ENCODE measurements around the gene KRTAP20-3.

KRTAP20-3 gene

DNA sequence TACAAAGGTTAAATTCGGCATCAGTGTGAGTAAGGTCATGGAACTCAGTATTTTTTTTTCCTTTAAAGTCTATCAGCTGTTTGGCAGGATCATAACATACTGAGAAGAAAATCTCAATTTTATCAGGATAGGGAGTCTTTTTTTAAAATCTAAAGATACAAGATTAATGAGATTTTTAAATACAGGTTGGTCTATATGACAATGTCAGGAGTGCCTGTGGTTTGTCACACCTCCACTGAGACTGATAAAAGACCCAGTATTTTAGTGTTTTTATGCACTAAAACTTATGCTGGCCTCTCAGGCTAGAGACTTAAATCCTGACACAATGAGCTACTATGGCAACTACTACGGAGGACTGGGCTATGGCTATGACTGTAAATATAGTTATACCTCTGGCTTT is at the start of gene KRTAP20-3:
KRTAP20-3 (plus strand) TSS at position 301 of the 400 bp plus-strand sequence.
- DNase-seq, result no peak

DNA sequence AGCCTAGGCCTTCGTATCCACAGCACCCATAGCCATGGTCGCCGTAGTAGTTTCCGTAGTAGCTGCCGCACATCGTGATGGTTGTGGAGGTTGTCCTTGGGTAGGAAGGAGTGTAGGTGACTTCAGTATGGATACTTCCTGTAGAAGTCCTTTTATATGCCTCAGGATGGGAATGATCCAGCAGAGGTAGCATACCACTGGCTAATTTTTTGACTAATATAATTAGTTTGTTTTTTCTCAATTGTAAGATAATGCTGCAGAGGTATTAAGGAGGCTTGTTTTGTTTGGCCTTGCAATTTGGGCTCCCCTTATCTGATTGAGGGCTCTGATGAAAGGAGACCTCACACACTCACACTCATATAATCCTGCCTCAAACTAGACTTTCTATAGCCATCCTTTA is 43.9 kb upstream of the KRTAP20-3 start, which contains the start of gene KRTAP6-2:
KRTAP6-2 (minus strand) TSS at position 101 of the 400 bp plus-strand sequence; CDS start at position 73, 28 bp downstream.
- no peak for DNase-seq

DNA sequence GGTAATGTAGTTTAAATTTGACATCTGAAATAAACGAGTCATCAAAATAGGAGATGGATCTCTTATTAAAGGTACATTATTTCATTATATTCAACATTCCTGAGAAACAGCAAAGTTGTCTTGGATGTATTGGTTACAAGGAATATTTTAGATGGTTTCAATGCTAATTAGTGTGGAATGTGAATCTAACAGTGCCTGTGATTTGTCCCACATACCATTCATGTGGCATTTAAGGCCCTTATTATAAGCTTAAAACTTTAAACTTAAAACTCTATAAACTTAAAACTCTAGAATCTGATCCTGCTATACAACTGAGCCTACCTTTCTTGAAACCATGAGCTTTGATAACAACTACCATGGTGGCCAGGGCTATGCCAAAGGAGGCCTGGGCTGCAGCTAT is 41.9 kb upstream of the KRTAP20-3 start, which contains the start of gene KRTAP22-1:
KRTAP22-1 (plus strand) TSS at position 301 of the 400 bp plus-strand sequence.
- no peak for DNase-seq

GRCh38 chr21:30605968-30606367 is 36.7 kb upstream of the KRTAP20-3 start:
- no peak for DNase-seq

DNA sequence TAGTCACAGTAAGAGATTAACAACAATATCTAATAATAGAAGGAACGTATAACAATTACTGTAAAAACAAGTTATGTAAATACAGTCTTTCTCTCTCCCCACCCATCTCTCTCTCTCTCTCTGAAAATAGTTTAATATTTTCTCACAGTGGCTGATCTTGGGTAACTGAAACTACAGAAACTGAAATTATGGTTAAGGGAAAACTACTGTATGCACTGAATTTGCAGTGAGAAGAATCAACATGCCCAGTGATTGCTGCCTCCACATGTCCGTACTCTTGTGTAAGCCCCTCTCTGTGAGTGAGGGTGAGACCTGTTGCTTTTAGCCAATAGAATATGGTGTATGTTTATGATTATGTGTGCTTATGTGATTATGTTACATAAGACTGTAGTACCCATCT is 30.5 kb upstream of the KRTAP20-3 start:
- no peak for DNase-seq

GRCh38 chr21:30613836-30614235 is 28.8 kb upstream of the KRTAP20-3 start, which contains the start of gene KRTAP6-1:
Gene KRTAP6-1, minus strand, starts transcription at chr21:30613930. Its CDS starts 26 bp downstream, at chr21:30613904.
- no peak for DNase-seq

GRCh38 chr21:30615199-30615598 is 27.5 kb upstream of the KRTAP20-3 start:
- DNase-seq, result no peak

DNA sequence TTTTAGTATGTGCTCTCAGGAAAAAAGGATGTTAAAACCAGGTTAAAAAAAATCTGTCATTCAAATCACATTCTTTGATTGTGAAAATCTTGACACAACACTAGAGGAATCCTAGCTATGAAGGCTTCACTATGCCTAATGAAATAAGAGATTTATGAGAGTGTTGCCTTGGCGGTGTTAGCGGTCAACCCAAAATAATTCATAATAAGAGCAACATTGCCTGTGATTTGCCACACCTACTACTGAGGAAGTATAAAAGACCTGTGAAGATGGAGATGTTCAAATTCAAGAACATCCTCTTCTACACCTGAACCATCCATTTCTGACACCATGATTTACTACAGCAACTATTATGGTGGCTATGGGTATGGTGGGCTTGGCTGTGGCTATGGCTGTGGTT is 26.5 kb upstream of the KRTAP20-3 start, which contains the start of gene KRTAP20-1:
KRTAP20-1 (plus strand) TSS at position 301 of the 400 bp plus-strand sequence; CDS start at position 331, 30 bp downstream.
- DNase-seq, result no peak

GRCh38 chr21:30620080-30620479 is 22.6 kb upstream of the KRTAP20-3 start:
- DNase-seq, result no peak

DNA sequence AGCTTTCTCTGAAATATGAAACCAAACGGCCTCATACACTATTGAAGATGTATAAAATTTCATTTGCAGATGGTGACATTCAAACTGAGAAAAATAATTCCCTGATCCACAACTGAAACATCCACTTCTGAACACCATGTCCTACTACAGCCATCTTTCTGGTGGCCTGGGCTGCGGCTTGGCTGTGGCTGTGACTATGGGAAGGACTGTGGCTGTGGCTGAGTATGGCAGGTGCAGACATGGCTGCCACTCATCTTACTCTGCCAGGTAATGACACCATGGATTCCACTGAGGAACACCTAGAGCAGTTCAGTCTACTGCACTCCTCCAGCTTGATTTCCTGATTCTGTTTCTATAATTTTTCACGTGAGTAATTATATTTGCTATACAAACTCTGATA is 22.1 kb upstream of the KRTAP20-3 start, which contains the start of gene KRTAP20-4:
KRTAP20-4 (plus strand) TSS at position 106 of the 400 bp plus-strand sequence.
- no peak for DNase-seq

DNA sequence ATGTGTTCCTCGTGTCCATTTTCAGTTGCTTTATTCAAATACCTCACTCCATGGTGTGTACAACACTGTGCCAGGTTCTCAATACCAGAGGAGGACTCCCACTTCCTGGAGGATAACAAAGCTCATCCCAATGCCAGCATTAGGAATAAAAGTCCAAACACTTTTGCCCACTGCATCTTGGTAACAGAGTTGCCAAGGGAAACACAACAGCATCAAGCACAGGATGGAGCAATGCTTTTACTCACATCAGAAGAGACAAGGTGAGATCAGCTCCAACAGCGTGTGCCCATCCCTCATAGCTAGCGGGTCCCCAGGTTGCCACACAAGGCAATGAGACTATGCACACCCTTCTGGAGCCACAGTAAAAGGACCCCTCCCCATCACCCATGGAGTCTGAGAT is 19.3 kb upstream of the KRTAP20-3 start:
- DNase-seq, result no peak

- DNase-seq, result no peak
Observed at GRCh38 chr21:30625449-30626165, 17.1 kb upstream of the KRTAP20-3 start.

GRCh38 chr21:30628109-30628508 is 14.6 kb upstream of the KRTAP20-3 start:
- DNase-seq, result no peak

- DNase-seq, result no peak
Observed at GRCh38 chr21:30629200-30629599, 13.5 kb upstream of the KRTAP20-3 start.

DNA sequence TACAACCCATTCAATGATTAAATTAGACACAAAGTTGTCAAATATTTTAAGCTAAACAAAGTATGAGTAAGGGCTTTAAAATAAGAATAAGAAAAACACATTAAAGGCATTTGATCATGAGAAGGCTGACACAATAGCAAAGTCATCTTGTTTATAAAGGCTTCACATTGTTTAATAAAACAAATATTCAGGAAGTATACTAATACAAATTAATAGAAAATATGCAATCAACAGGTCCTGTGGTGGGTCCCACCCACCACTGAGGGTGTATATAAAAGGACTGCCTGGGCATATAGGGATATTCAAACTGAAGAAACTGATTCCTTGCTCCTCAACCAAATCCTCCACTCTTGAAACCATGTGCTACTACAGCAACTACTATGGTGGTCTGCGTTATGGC is 7.8 kb upstream of the KRTAP20-3 start, which contains the start of gene KRTAP20-2:
KRTAP20-2 (plus strand) TSS at position 301 of the 400 bp plus-strand sequence; CDS start at position 359, 58 bp downstream.
- no peak for DNase-seq

- no peak for DNase-seq
Observed at GRCh38 chr21:30638686-30639085, 4.0 kb upstream of the KRTAP20-3 start.

DNA sequence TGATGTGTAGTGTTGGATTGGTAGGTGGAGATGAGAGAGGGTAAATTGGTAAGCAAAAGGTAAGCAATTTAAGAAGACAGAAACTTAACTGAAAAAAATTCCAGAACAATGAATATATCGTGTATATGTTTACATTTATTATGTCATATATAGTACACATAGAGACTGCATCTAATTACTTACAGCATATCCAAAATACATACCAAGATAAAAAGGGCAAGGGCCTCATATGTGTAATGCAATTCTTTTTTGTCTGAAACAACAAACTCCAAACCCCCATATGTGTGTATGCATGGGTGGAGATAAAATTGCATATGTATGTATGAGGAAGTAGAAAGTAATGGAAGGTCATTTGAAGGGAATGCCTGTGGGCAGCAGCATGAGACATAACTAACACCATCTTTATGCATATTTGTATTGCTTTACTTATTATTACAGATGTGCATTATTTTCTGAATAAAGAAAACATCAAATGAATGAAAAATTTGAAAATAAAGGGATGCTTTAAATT is 4.3 kb downstream of the KRTAP20-3 start:
- no peak for DNase-seq

DNA sequence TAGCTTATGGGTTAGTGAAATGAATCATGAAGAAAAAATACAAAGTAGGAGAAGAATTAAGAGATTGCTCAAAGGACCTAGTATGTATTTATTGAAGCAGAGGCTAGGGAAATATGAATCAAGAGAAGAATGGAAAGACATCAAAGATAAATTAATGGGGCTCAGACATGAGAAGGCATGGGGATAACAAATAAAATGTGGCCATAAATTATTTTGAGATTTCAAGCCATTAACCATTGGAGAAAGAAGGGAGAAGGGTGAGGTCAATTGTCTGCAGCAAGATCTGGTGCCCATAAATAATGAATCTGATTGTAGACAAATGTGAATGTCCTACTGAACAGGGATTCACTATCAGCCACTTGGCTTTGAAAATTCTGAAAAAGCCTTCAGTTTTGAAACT is 10.2 kb downstream of the KRTAP20-3 start:
- DNase-seq, result no peak

DNA sequence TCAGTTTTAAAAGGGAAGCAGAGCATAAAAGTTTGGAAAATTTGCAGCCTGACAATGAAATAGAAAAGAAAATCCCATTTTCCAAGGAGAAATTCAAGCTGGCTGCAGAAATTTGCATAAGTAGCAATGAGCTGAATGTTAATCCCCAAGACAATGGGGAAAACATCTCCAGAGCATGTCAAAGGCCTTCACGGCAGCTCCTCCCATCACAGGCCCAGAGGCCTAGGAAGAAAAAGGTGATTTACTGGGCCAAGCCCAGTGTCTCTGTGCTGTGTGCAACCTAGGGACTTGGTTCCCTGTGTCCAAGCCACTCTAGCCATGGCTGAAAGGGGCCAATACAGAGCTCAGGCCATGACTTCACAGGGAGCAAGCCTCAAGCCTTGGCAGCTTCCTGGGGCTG is 26.1 kb downstream of the KRTAP20-3 start:
- DNase-seq, result no peak

- DNase-seq, result no peak
Observed at GRCh38 chr21:30672985-30673650, 30.5 kb downstream of the KRTAP20-3 start.

GRCh38 chr21:30674312-30674711 is 31.6 kb downstream of the KRTAP20-3 start:
- DNase-seq, result no peak

- DNase-seq, result no peak
Observed at GRCh38 chr21:30676737-30677136, 34.1 kb downstream of the KRTAP20-3 start.

DNA sequence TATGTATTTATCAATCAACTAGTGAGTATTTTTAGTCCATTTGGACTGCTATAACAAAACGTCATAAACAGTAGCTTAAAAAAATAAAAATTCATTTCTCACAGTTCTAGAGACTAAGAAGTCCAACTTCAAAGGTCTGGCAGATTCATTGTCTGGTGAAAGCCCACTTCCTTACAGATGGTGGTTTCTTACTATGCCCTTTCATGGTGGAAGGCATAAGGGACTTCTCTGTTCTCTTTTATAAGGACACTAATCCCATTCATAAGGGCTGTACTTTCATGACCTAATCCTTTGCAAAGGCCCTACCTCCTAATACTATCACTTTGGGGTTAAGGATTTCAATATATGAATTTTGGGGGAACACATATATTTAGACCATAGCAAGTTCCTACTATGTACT is 37.9 kb downstream of the KRTAP20-3 start:
- no peak for DNase-seq

GRCh38 chr21:30684506-30684905 is 41.8 kb downstream of the KRTAP20-3 start:
- no peak for DNase-seq

Data from NCI-H2107 (cell line).